HEK293 (cell line): ENCODE data around the gene PFAS.

Source experiments
- CTCF ChIA-PET: fragments of 350-600 bp; formaldehyde crosslinking; extraction: SDS; loops from one replicate; lab custom pipeline; 2021; ENCODE audit warnings: antibody characterized with exemption; lab: Yijun Ruan, JAX
- POLR2A ChIA-PET: fragments of 300-600 bp; formaldehyde crosslinking; extraction: SDS; loops from one replicate; lab custom pipeline; 2020; ENCODE audit warnings: antibody characterized with exemption, inconsistent platforms; lab: Yijun Ruan, JAX
- H3K27ac ChIP-seq: fragments of 200-500 bp; sonication (Bioruptor generic); 2 replicates; pipeline ENCODE4 v1.5.1; 2014; ENCODE audit warnings: low read depth, low read length, control low read depth, inconsistent platforms; ENCODE audit errors: extremely low read depth
- H3K36me3 ChIP-seq, 2 experiments: fragments of 200-500 bp in 1 of 2; sonication (Bioruptor generic) in 1 of 2; 1 replicate in 1 of 2; 2 replicates in 1 of 2; pipeline ENCODE4 v1.5.1; 2014 to 2017; ENCODE audit warnings: inconsistent platforms in 2 of 2, low read length in 2 of 2; ENCODE audit not compliant: control insufficient read depth in 2 of 2, insufficient read depth in 1 of 2
- H3K4me1 ChIP-seq: fragments of 200-500 bp; sonication (Bioruptor generic); 2 replicates; pipeline ENCODE4 v1.5.1; 2014; ENCODE audit warnings: mild to moderate bottlenecking, low read length, inconsistent platforms; ENCODE audit not compliant: control insufficient read depth, insufficient read depth
- H3K4me3 ChIP-seq: 2 replicates; pipeline ENCODE4 v1.5.1; 2011; ENCODE audit warnings: low read depth, mild to moderate bottlenecking, control low read depth, low read length, moderate library complexity
- H3K9me3 ChIP-seq: fragments of 200-500 bp; sonication (Bioruptor generic); 2 replicates; pipeline ENCODE4 v1.5.1; 2014; ENCODE audit warnings: low read depth, low read length, inconsistent platforms; ENCODE audit not compliant: control insufficient read depth, insufficient read depth
- AEBP2 ChIP-seq: fragments of 450-650 bp; formaldehyde crosslinking; IDR thresholded peaks from 2 replicates; pipeline ENCODE4 v1.5.1; 2016; ENCODE audit warnings: missing biosample characterization, missing genetic modification characterization, borderline replicate concordance
- SCRT2 ChIP-seq: fragments of 450-650 bp; formaldehyde crosslinking; IDR thresholded peaks from 2 replicates; pipeline ENCODE4 v1.5.1; 2016; ENCODE audit warnings: missing biosample characterization, missing genetic modification characterization
- SETDB1 ChIP-seq: IDR thresholded peaks from one replicate; pipeline ENCODE4 v1.6.1; 2017; ENCODE audit warnings: mild to moderate bottlenecking, low read length, moderate library complexity, mixed read lengths; ENCODE audit not compliant: insufficient read length
- WT1 ChIP-seq: fragments of 450-650 bp; formaldehyde crosslinking; IDR thresholded peaks from 2 replicates; pipeline ENCODE4 v1.5.1; 2016; ENCODE audit warnings: missing biosample characterization, missing genetic modification characterization
- ZBTB11 ChIP-seq: fragments of 450-650 bp; formaldehyde crosslinking; conservative IDR thresholded peaks from 2 replicates; pipeline ENCODE4 v1.5.1; 2016; ENCODE audit warnings: low read depth, missing biosample characterization, missing genetic modification characterization
- ZFP37 ChIP-seq: fragments of 450-650 bp; formaldehyde crosslinking; IDR thresholded peaks from 2 replicates; pipeline ENCODE4 v1.5.1; 2016; ENCODE audit warnings: missing biosample characterization, missing genetic modification characterization
- ZFP41 ChIP-seq: fragments of 450-650 bp; formaldehyde crosslinking; IDR thresholded peaks from 2 replicates; pipeline ENCODE4 v1.5.1; 2016; ENCODE audit warnings: missing biosample characterization, missing genetic modification characterization, borderline replicate concordance
- ZNF148 ChIP-seq: fragments of 450-650 bp; formaldehyde crosslinking; IDR thresholded peaks from 2 replicates; pipeline ENCODE4 v1.5.0; 2017; ENCODE audit warnings: missing biosample characterization, missing genetic modification characterization, borderline replicate concordance
- ZNF18 ChIP-seq: fragments of 450-650 bp; formaldehyde crosslinking; IDR thresholded peaks from 2 replicates; pipeline ENCODE4 v1.5.1; 2016; ENCODE audit warnings: missing biosample characterization, missing genetic modification characterization
- ZNF184 ChIP-seq: fragments of 450-650 bp; IDR thresholded peaks from 2 replicates; pipeline ENCODE4 v1.5.1; 2018; ENCODE audit warnings: missing biosample characterization, mild to moderate bottlenecking, missing genetic modification characterization
- ZNF221 ChIP-seq: fragments of 450-650 bp; formaldehyde crosslinking; IDR thresholded peaks from 2 replicates; pipeline ENCODE4 v1.5.1; 2017; ENCODE audit warnings: missing biosample characterization, missing genetic modification characterization, borderline replicate concordance
- ZNF248 ChIP-seq: fragments of 450-650 bp; formaldehyde crosslinking; IDR thresholded peaks from 2 replicates; pipeline ENCODE4 v1.5.1; 2017; ENCODE audit warnings: missing biosample characterization, missing genetic modification characterization
- ZNF398 ChIP-seq: fragments of 450-650 bp; formaldehyde crosslinking; IDR thresholded peaks from 2 replicates; pipeline ENCODE4 v1.5.1; 2017; ENCODE audit warnings: missing biosample characterization, missing genetic modification characterization
- ZNF433 ChIP-seq: fragments of 450-650 bp; formaldehyde crosslinking; IDR thresholded peaks from 2 replicates; pipeline ENCODE4 v1.5.1; 2016; ENCODE audit warnings: missing biosample characterization, missing genetic modification characterization, low read depth
- ZNF558 ChIP-seq: fragments of 450-650 bp; formaldehyde crosslinking; IDR thresholded peaks from 2 replicates; pipeline ENCODE4 v1.5.1; 2016; ENCODE audit warnings: missing biosample characterization, missing genetic modification characterization
- ZNF658 ChIP-seq: fragments of 450-650 bp; formaldehyde crosslinking; IDR thresholded peaks from 2 replicates; pipeline ENCODE4; 2016; ENCODE audit warnings: missing biosample characterization, missing genetic modification characterization
- ZNF660 ChIP-seq: fragments of 450-650 bp; IDR thresholded peaks from 2 replicates; pipeline ENCODE4 v1.5.1; 2018; ENCODE audit warnings: missing biosample characterization, mild to moderate bottlenecking, missing genetic modification characterization
- ZSCAN18 ChIP-seq: fragments of 450-650 bp; formaldehyde crosslinking; IDR thresholded peaks from 2 replicates; pipeline ENCODE4 v1.5.1; 2016; ENCODE audit warnings: missing biosample characterization, missing genetic modification characterization

Gene PFAS

GRCh38 chr17:8268550-8269298 is 19.6 kb downstream of the PFAS start:
- ChIA-PET POLR2A (interaction anchor here (1.6 kb wide), 1 partner anchor 20 kb away, joined by 5 read pairs; the partner anchor contains the start of gene RANGRF), CTCF (no interaction called here)
- Histone ChIP-seq H3K4me1 (no peaks in the 10 kb centered on the region), H3K27ac (no peak overlapping the region), H3K9me3 (no peaks in the 10 kb centered on the region), H3K4me3 (no peak overlapping the region), H3K36me3 (peaks cover 19 to 70% of the 10 kb centered on the region in 2 experiments; a peak in 2 of 3 replicates)
- TF ChIP-seq WT1 (tag by site-specific recombination) (no peak), ZFP41 (tag by site-specific recombination) (no peak), SCRT2 (tag by site-specific recombination) (no peak), ZNF221 (tag by site-specific recombination) (no peak), ZNF148 (tag by site-specific recombination) (no peak), ZFP37 (tag by site-specific recombination) (no peak), ZNF248 (tag by site-specific recombination) (no peak), ZNF660 (no peak), ZNF433 (tag by site-specific recombination) (no peak), ZSCAN18 (no peak), ZNF558 (tag by site-specific recombination) (no peak), ZNF658 (no peak), ZNF18 (no peak), ZNF398 (no peak), ZBTB11 (tag by site-specific recombination) (no peak), AEBP2 (tag by site-specific recombination) (no peak), ZNF184 (tag by site-specific recombination) (no peak), SETDB1 (no peak)
